GM19452 (cell line): ENCODE data around the gene OAS2.
"Not testable (repeated sequence)": the region's sequence is repeated elsewhere in the genome, so short reads cannot be mapped to it uniquely, and the experiment has no call there.

Experiments
- ATAC-seq: cut with Tn5 transposase; IDR thresholded peaks from one replicate; pipeline ENCODE4 v1.9.1; 2021; ENCODE audit not compliant: unreplicated experiment

OAS2 gene

GRCh38 chr12:112950701-112951100 lies 27.6 kb upstream of the OAS2 start:
- ATAC-seq: no peak

- ATAC-seq: not testable (repeated sequence)
Observed at GRCh38 chr12:112957125-112957524, 21.2 kb upstream of the OAS2 start.

- no peak for ATAC-seq
Observed at GRCh38 chr12:112961074-112961473, 17.2 kb upstream of the OAS2 start.

- ATAC-seq: no peak
Observed at GRCh38 chr12:112961536-112961935, 16.8 kb upstream of the OAS2 start.

GRCh38 chr12:112962561-112962960 lies 15.8 kb upstream of the OAS2 start:
- no peak for ATAC-seq

GRCh38 chr12:112963227-112963861 lies 15.0 kb upstream of the OAS2 start:
- no peak for ATAC-seq

GRCh38 chr12:112964067-112964670 lies 14.2 kb upstream of the OAS2 start:
- ATAC-seq: no peak

- no peak for ATAC-seq
Observed at GRCh38 chr12:112964915-112965314, 13.4 kb upstream of the OAS2 start.

- ATAC-seq: no peak
Observed at GRCh38 chr12:112965643-112966042, 12.7 kb upstream of the OAS2 start.

- ATAC-seq: no peak
Observed at GRCh38 chr12:112967306-112967705, 11.0 kb upstream of the OAS2 start.

GRCh38 chr12:112967858-112968257 lies 10.5 kb upstream of the OAS2 start:
- no peak for ATAC-seq

- ATAC-seq: no peak
Observed at GRCh38 chr12:112969547-112970306, 8.6 kb upstream of the OAS2 start.

GRCh38 chr12:112970391-112970790 lies 7.9 kb upstream of the OAS2 start:
- ATAC-seq: no peak

GRCh38 chr12:112971248-112971647 lies 7.1 kb upstream of the OAS2 start:
- ATAC-seq: no peak

GRCh38 chr12:112973011-112973735 lies 5.1 kb upstream of the OAS2 start:
- ATAC-seq: no peak

- ATAC-seq: no peak
Observed at GRCh38 chr12:112973818-112974231, 4.5 kb upstream of the OAS2 start.

GRCh38 chr12:112974904-112975303 lies 3.4 kb upstream of the OAS2 start:
- ATAC-seq: no peak

GRCh38 chr12:112977139-112977538 lies 1.2 kb upstream of the OAS2 start:
- ATAC-seq: no peak

- no peak for ATAC-seq
Observed at GRCh38 chr12:112977641-112978040, 678 bp upstream of the OAS2 start.

GRCh38 chr12:112979041-112979680 lies 842 bp downstream of the OAS2 start:
- ATAC-seq: no peak
